OCI-LY3 (cell line): Measurements from ENCODE around the gene MKLN1.

ENCODE experiments used
- H2AFZ ChIP-seq: fragments of 200-600, 300-600 bp; shearing (Covaris generic); 2 replicates; pipeline ENCODE4 v1.6.0; 2014; ENCODE audit warnings: antibody characterized with exemption, low read depth, low read length
- H3K27ac ChIP-seq: fragments of 200-600, 300-600 bp; sonication (generic); 2 replicates; pipeline ENCODE4 v1.5.1; 2014; ENCODE audit warnings: mild to moderate bottlenecking, low read length, moderate library complexity, mixed read lengths
- H3K27me3 ChIP-seq: fragments of 200-600, 300-600 bp; sonication (generic); 2 replicates; pipeline ENCODE4 v1.6.1; 2014; ENCODE audit warnings: low read depth, low read length, mixed read lengths
- H3K36me3 ChIP-seq: fragments of 200-600, 300-600 bp; sonication (generic); replicated peaks from 2 replicates; pipeline ENCODE3; 2014; ENCODE audit warnings: low read depth, low read length, mixed read lengths
- H3K4me1 ChIP-seq: fragments of 300-600, 200-600 bp; sonication (generic); 2 replicates; pipeline ENCODE4 v1.6.1; 2014; ENCODE audit warnings: low read length, mixed read lengths
- H3K4me2 ChIP-seq: fragments of 200-600, 300-600 bp; sonication (generic); 2 replicates; pipeline ENCODE4 v1.6.1; 2014; ENCODE audit warnings: low read length, mixed read lengths
- H3K4me3 ChIP-seq: fragments of 300-600, 200-600 bp; sonication (generic); 2 replicates; pipeline ENCODE4 v1.5.1; 2014; ENCODE audit warnings: antibody characterized with exemption, mild to moderate bottlenecking, low read length, moderate library complexity
- H3K79me2 ChIP-seq: fragments of 300-600, 200-600 bp; shearing (Covaris generic); 2 replicates; pipeline ENCODE4 v1.6.1; 2014; ENCODE audit warnings: mild to moderate bottlenecking, low read length, mixed read lengths
- H3K9ac ChIP-seq: fragments of 300-600, 200-600 bp; shearing (Covaris generic); 2 replicates; pipeline ENCODE4 v1.6.0; 2014; ENCODE audit warnings: mild to moderate bottlenecking, low read length, moderate library complexity
- H3K9me3 ChIP-seq: fragments of 200-600, 300-600 bp; shearing (Covaris generic); 2 replicates; pipeline ENCODE4 v1.6.1; 2014; ENCODE audit warnings: low read length, mixed read lengths; ENCODE audit not compliant: insufficient read depth
- H4K20me1 ChIP-seq: fragments of 200-600, 300-600 bp; sonication (generic); 2 replicates; pipeline ENCODE4 v1.6.1; 2016; ENCODE audit warnings: low read length, mixed read lengths; ENCODE audit not compliant: insufficient read depth
- CTCF ChIP-seq: fragments of 200-600, 300-600 bp; sonication (generic); IDR thresholded peaks from 2 replicates; pipeline ENCODE4 v1.5.1; 2014; ENCODE audit warnings: antibody characterized with exemption, low read length, low read depth
- EZH2phosphoT487 ChIP-seq: fragments of 200-600 bp; shearing (Covaris generic); IDR thresholded peaks from 2 replicates; pipeline ENCODE4 v1.6.1; 2018; ENCODE audit warnings: antibody characterized with exemption, mixed run types, low read depth

Gene MKLN1

GRCh38 chr7:131385039-131385605 is 57.4 kb downstream of the MKLN1 start:
- Histone ChIP-seq H3K79me2 (peaks cover 8% of the 10 kb centered on the region; the same call in 1 of the 2 replicates), H4K20me1 (peaks cover 7% of the 10 kb centered on the region; the same call in 1 of the 2 replicates), H3K4me3 (no peak overlapping the region), H3K27me3 (no peaks in the 10 kb centered on the region), H3K27ac (no peak overlapping the region), H3K4me2 (no peak overlapping the region), H3K4me1 (peaks cover 3% of the 10 kb centered on the region; the same call in 1 of the 2 replicates), H2AFZ (no peak overlapping the region), H3K9me3 (no peaks in the 10 kb centered on the region), H3K36me3 (no peaks in the 10 kb centered on the region), H3K9ac (no peak overlapping the region)
- TF ChIP-seq CTCF (no peak), EZH2phosphoT487 (no peak)

GRCh38 chr7:131388126-131388525 is 60.5 kb downstream of the MKLN1 start:
- H3K4me1 ChIP-seq, result peaks cover 3% of the 10 kb centered on the region; the same call in 1 of the 2 replicates
- H3K79me2 ChIP-seq, result peaks cover 8% of the 10 kb centered on the region; the same call in 1 of the 2 replicates
- H3K9me3 ChIP-seq, result no peaks in the 10 kb centered on the region
- no peak overlapping the region for H3K27ac ChIP-seq
- peaks cover 7% of the 10 kb centered on the region; the same call in 1 of the 2 replicates for H4K20me1 ChIP-seq
- H2AFZ ChIP-seq, result no peak overlapping the region
- no peaks in the 10 kb centered on the region for H3K36me3 ChIP-seq
- no peak overlapping the region for H3K9ac ChIP-seq
- no peaks in the 10 kb centered on the region for H3K27me3 ChIP-seq
- H3K4me2 ChIP-seq, result no peak overlapping the region
- no peak for TF ChIP-seq CTCF
- no peak for TF ChIP-seq EZH2phosphoT487
- no peak overlapping the region for H3K4me3 ChIP-seq

- no peak overlapping the region for H3K9ac ChIP-seq
- no peaks in the 10 kb centered on the region for H4K20me1 ChIP-seq
- H3K27ac ChIP-seq, result no peak overlapping the region
- H3K9me3 ChIP-seq, result no peaks in the 10 kb centered on the region
- H2AFZ ChIP-seq, result no peak overlapping the region
- H3K79me2 ChIP-seq, result peaks cover 8% of the 10 kb centered on the region; the same call in 1 of the 2 replicates
- no peaks in the 10 kb centered on the region for H3K27me3 ChIP-seq
- H3K4me1 ChIP-seq, result no peaks in the 10 kb centered on the region
- H3K4me3 ChIP-seq, result no peak overlapping the region
- no peak overlapping the region for H3K4me2 ChIP-seq
- TF ChIP-seq CTCF (no peak), EZH2phosphoT487 (no peak)
- H3K36me3 ChIP-seq, result no peaks in the 10 kb centered on the region
Observed at GRCh38 chr7:131390275-131390674, 62.6 kb downstream of the MKLN1 start.

- H3K27ac ChIP-seq, result no peak overlapping the region
- no peaks in the 10 kb centered on the region for H3K36me3 ChIP-seq
- no peak overlapping the region for H3K4me2 ChIP-seq
- no peak overlapping the region for H2AFZ ChIP-seq
- peaks cover 6% of the 10 kb centered on the region; the same call in 1 of the 2 replicates for H3K79me2 ChIP-seq
- H3K9ac ChIP-seq, result no peak overlapping the region
- H3K27me3 ChIP-seq, result no peaks in the 10 kb centered on the region
- TF ChIP-seq CTCF (no peak), EZH2phosphoT487 (no peak)
- no peaks in the 10 kb centered on the region for H3K9me3 ChIP-seq
- H3K4me3 ChIP-seq, result no peak overlapping the region
- no peaks in the 10 kb centered on the region for H4K20me1 ChIP-seq
- H3K4me1 ChIP-seq, result no peaks in the 10 kb centered on the region
Observed at GRCh38 chr7:131391145-131391544, 63.5 kb downstream of the MKLN1 start.
